ENCODE data around the gene COL8A2.

Gene COL8A2

DNA sequence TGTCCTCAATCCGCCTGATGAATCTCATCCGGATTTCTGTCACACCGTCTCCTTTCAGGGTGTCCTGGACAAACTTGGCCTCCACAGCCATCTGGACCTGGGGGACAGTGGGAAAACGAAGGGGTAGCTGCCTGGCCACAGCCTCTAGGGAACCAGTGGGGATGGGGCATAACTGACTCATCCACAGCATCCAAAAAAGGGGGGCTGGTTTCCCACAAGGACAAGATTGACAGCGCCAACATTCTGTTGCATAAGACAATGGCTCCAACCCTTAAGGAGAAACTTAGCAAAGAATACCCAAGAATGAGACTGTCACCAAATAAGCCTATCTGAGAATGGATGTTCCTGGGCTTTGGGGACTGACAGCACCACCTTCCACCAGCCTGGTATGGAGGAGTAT is 12.2 kb upstream of the COL8A2 start:
- DNase-seq (ENCODE audit: low read depth, low spot score), result no peak

DNA sequence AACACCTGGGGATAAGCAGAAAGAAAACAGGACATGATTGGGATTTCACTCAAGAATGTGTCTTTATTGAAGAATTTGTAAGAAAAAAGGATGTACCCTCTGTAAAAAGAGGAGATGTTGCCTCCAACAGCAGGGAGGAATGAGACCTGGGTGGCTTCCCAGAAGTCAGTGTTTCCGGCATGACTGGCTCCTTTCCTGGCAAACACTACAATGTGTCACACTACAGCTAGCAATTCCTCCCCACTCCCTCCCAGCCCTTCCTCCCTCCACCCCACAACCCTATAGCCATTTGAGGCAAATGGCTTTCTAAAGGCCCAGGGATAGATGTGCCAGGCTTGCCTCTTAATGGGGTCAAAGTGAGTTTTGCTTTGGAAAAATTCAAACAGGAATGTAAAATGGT is 11.5 kb upstream of the COL8A2 start:
- peak; percentile 91 for DNase-seq (ENCODE audit: low read depth, low spot score)

DNA sequence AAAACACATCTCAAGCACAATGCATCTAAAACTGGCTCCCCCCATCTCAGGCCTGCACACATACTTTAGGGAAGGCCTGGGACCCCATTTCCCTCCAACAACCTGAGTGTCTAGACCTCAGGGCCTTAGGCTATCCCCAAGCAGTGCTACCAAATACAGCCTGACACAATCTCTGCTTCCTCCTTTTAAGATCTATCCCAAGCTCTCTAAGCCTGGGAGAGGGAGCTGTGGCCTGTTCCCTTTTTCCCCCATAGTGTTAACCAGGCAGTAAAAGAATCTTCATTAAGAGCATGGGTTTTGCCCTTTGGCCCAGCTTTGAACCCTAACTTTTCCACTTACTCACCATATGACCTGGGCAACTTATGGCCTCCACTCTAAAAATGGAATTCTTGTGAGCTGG is 10.8 kb upstream of the COL8A2 start:
- no peak for DNase-seq (ENCODE audit: low read depth, low spot score)

DNA sequence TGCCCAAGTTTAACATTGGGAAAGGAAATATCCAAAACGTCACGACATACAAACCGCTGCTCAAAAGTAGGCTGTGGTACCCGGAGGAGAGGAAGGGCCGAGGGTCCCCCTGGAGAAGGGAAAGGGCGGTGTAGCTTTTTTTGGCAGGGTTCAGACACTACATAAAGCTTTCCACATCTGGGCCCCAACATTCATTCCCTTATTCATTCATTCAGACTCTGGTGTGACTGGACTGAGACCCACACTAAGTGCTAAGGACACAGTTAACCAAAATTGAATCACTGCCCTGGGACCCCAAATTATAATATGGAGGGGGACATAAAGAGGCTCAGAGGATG is 10.3 kb upstream of the COL8A2 start:
- DNase-seq (ENCODE audit: low read depth, low spot score), result no peak

DNA sequence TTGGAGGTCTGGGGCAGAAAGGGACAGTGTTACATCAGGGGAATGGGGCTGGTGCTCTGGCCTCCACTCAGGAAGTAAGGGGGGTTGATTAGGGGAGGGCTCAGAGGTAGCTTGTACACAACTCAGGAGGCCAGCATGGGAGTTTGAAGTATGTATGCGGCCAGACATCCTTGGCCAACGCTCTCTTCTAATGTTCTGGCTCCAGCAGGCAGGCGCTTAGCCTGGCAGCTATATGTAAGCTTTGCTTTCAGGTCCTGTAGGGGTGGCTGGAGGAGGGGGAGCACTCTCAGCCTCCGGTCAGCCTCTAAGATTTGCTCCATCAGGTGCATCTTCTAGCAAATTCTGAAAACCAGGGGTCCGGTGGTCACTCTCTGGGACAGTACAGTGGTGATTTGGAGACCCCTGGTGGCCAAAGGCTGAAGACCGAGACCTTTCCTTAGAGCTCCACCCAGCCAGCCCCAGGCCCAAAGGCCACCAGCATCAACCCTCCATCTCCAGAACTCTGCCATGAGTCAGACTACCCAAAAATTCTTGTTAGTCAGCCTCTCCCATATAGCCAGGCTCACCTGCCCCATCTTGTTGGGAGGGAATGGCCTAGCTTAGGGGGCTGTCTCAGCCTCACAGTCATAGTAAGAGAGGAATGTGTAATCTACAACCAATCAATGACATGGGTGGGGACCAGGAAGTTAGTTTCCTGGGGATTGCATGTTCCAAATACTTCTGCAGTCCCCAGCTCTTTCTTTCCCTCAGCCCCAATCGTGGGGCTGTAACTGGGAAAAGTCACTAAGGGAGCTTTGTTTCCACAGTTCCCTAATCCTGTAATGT is 9.7 kb upstream of the COL8A2 start:
- DNase-seq (ENCODE audit: low read depth, low spot score), result peak; percentile 79

DNA sequence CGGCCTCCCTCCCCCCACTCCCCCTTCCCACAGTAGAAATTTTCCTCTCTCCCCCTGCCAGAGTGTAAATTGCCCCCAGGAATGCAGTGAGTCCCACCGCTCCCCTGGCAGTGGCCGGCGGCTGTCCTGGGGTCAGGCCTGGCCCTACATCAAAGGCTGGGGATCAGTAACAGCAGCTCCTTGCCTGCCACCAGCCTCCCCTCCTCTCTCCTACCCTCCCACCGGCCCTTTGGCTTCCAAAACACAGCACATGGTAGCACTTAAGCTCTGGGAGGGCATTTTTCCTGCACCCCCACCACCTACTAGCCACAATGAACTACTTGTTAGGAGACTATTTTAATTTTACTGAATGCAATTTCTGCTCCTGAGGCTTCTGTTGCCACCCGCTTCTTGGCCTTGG is 9.0 kb upstream of the COL8A2 start:
- DNase-seq (ENCODE audit: low read depth, low spot score), result peak; percentile 56

DNA sequence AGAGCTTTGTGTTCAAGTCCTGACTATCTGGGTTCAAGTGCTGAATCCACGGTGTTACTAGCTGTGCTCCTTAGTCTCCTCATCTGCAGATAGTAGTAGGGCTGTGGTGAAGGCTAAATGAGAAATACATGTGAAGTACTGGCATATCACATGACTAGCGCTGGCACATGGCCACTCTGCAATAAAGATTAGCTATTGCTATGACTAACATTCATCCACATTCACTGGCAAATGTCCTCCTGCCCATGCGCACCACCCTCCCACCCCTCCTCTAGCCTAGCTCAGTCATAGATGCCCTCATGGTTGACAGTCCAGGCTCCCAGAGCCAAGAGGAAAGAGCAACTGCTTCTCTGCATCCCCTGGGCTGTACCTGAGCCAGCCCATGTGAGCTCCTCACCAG is 8.5 kb upstream of the COL8A2 start:
- DNase-seq (ENCODE audit: low read depth, low spot score), result peak; percentile 89

DNA sequence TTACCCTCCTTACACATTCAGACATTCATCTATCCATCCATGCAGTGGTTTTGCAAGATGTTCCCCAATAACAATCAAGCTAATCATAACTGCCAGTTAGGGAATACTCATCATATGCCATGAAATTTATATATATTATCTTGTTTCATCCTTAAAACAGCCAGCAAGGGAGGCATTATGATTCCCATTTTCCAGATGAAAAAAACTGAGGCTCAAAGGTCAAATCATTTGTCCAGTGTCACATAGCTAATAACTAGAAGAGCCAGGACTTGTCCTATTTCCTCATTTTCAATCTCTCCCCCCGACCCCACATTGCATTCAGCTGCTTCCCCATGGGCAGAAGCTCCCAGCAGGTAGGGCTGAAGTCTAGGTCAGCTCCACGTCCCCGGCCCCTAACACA is 7.0 kb upstream of the COL8A2 start:
- DNase-seq (ENCODE audit: low read depth, low spot score), result no peak

DNA sequence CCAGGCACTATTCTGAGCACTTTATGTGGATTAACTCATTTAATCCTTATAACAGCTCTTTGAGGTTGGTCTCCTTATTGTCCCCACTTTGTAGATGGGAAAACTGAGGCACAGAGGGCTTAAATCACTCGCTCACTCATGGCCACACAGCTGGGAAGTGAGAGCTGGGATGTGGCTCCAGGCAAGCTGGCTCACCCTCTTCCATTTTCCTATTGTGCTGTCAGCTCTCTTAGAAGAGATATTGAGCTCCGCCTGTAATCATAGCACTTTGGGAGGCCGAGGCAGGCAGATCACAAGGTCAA is 3.8 kb upstream of the COL8A2 start:
- DNase-seq (ENCODE audit: low read depth, low spot score), result no peak

DNA sequence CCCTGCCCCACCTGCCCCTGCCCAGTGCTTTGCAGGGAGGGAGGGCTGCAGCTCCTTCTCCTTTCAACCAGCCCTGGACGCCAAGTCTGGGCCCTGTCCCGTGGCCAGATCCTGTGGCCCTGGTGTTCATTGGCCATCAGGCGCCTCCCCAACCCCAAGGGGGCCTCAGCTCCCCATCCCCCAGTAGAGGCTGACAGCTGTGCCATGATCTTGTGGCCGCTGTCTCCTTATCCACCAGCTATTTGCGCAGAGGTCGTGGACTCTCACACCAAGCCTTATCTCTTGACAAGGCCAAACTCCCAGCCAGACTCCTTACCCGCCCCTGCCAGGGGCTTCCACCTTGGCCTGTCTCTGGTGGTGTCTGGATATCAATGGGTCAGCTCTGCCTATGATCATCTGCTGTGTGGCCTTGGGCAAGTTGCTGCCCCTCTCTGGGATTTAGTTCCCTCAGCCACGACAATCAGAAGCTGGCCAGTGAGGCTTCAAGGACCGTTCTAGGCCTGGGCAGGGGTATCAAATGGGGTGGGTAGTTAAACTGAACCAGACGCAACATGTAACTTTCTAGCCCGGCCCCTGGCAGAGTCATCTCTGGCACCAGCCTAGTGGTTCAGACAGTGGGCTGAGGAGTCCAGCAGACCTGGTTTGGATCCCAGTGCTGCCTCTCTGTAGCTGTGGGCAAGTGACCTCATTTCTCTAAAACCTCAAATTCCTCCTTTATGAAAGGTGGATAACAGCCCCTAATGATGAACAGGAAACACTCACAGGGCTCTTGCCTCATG is 3.3 kb upstream of the COL8A2 start:
- DNase-seq (ENCODE audit: low read depth, low spot score), result peak; percentile 89

DNA sequence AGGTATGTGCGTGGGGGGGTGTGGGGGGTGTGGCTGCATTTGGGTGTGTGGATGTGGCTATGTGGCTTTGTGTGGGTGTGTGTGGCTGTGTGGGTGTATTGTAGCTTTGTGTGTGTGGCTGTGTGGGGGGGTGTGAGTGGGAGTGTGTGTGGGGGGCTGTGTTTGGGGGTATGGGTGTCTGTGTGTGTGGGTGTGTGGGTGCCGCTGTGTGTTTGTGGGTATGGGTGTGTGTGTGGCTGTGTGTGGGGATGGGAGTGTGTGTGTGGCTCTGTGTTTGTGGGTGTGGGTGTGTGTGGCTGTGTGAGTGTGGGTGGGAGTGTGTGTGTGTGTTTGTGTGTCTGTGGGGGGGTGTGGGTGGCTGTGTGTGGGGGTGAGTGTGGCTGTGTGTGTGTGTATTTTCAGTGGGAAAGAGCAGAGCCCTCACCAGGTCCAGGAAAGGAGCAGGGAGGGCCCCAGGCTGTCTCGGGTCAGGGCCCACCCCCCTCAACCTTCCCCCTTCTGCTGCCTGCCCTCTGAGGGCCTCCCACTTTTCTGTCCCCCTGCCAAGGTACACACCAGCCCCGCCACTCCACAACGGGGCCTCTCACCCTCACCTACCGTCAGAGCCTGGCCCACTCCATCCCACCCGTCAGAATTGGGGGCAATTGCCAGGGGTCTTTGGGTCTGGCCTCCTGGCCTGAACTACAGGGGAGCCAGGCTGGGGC is 1.9 kb upstream of the COL8A2 start:
- no peak for DNase-seq (ENCODE audit: low read depth, low spot score)

DNA sequence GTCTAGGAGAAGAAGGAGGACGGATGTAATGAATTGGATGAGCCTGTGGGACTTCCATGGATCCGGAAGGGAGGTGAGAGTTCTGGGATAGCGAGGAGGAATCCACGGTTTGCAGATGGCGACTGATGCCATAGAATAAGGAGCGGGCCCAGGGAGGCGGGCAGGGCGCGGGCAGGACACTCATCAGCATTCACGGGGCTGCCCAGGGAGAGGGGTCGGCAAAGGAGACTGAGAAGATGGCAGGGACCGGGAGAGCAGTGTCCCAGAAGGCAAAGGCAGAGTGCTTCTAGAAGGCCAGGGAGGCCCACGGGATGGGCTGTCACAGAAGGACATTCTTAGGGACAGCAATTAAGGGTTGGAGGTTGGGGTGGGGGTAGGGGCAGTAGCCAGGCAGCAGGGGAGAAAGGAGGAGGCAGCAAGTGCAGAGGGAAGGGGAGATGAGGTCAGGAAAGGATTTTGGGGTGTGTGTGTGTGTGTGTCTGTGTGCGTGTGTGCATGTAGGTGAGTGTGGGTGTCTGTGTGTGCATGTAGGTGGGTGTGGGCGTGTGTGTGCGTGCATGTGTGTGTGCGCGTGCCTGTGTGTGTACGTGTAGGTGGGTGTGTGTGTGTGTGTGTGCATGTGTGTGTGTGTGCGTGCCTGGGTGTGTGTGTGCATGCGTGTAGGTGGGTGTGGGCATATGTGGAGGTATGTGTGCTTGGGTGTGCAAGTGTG is 1.1 kb upstream of the COL8A2 start:
- DNase-seq (ENCODE audit: low read depth, low spot score), result no peak

DNA sequence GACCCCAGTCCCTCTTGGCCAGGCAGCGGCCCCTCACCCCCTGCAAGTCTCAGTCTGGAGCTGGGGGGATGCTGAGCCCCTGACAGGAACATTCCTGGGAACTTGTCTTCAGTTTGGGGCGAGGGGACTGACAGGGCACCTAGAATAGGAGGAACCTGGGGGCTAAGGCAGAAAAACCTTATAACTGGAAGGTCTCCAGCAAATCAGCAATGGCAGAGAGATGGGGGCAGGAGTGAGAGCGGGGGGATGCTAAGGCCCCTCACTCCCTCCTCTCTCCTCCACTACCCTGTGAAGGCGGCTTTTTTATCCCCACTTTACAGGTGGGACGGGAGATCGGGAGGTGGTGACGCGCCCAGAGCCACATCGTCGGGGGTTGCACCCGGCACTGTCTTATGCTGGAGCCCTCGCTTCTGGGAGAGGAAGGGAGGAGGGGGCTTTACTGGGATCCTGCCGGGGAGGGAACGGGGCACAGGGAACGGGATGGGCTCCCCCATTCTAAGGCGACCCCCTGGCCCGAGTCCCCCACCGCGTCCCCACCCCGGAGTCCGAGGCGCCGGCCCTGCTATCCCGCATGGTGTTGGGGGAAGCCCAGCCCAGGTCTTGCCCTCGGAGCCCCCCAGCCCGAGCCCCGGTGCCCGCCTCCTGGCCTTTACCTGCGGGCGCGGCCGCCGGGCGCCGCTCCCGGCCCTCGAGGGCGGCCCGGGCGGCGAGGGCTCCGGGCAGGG is 456 bp downstream of the COL8A2 start:
- DNase-seq (ENCODE audit: low read depth, low spot score), result no peak

DNA sequence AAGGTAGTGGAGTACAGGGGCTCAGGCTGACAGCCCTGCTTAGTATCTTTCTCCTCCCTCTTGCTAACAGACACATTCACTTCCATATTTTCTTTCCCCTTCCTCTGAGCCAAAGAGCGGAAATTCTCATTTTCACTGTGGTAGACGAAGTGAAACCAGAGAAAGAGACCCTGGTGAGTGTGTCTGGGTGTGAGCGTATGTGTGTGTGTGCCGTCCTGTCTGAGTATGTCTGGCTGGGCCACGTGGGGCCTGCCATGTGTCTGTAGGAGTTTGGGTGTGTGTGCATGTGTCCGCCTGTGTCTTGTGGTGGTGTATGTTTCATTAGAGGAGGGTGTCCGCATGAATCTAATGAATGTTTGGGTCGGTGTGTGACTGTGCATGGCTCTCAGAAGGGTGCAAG is 1.7 kb downstream of the COL8A2 start:
- DNase-seq (ENCODE audit: low read depth, low spot score), result no peak

DNA sequence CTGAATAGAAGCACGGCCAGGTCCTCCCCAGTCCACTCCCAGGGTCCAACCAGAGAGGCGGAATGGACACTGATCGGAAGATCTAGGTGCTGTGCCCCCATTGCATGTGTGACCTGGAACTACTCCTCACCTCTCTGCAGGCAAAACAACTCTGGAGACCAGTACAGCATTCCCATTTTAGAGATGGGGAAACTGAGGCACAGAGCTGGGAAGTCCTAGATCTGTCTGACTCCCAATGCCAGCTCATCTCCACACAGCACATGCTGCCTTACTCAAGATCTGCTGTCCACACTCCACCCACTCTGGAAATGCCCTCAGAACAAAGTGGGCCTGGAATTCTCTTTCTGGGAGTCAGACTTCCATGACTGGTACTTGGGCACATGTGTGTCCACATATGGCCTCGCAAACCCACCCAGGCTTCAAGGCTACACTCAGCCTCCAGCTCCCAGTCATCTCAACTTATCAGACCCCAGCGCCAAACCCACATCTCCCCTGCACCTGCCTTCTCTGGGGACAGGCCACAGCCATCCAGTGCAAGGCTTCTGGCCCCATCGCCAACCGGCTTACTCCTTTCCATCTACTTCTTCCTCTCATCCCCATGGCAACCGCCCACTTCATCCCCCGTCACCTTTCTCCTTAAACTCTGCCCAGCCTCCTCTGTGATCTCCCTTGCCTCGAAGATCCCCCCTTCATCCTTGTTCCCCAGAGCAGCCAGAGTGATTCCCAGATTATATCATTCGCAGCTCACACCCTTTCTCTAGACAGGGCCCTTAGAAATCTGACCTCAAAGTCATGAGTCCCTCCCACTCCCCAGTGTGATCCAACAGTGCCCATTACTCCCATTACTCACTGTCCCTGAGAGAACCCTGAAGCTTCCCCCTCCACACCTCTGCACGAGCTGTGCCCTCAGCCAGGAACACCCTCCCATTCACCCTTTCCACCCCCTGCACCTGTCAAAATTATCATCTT is 2.7 kb downstream of the COL8A2 start:
- DNase-seq (ENCODE audit: low read depth, low spot score), result no peak

DNA sequence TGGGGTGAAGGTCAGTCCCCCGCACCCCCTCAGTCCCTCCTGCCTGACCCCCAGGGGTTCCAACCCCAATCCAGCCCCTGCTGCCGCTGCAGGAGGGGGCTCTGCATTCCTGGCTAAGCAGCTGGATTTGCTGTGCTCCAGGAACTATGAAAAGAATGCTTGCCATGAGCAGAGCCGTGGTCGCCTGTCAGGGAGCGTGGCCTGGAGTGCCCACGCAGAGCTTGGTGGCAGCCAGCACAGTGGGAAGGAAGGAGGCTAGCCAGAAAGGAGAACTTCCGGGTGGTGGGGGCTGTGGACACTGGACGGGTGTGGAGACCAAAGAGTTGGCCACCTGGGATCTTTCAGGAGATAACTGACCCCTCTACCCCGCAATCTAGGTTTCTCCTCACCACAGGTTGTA is 5.6 kb downstream of the COL8A2 start:
- peak; percentile 67 for DNase-seq (ENCODE audit: low read depth, low spot score)

DNA sequence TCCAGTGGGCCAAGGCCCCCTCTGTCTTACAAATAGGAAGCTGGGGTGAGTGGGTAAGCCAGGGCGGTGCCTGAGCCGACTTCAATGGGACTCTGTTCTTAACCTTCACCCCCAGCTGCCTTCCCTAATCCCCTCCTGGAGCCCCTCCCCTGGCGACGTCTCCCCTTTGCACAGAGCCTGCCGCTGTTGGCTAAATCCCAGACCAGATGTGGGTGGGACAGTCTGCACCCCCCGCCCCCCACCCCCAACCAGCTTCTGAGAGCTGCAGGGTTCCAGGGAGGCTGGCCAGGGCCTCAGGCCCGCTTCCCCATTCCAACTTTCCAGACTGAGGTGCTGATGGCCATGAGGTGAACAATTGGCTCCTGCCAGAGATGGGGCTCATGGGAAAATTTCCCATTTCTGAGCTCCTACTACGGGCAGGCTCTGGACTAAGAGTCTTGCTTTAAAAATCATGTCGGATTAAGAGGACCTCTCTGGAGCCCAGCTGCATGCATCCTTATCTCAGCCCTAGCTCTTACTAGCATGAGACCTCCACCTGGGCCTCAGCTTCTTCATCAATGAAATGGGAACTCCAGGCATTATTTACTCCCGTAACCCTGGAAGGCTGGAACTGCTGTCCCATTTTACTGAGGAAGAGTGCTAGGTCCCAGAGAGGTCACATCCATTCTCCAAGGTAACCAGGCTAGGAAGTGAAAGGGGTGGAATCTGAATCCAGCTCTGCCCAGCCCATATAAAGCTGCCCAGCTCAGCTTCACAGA is 6.4 kb downstream of the COL8A2 start:
- DNase-seq (ENCODE audit: low read depth, low spot score), result no peak

DNA sequence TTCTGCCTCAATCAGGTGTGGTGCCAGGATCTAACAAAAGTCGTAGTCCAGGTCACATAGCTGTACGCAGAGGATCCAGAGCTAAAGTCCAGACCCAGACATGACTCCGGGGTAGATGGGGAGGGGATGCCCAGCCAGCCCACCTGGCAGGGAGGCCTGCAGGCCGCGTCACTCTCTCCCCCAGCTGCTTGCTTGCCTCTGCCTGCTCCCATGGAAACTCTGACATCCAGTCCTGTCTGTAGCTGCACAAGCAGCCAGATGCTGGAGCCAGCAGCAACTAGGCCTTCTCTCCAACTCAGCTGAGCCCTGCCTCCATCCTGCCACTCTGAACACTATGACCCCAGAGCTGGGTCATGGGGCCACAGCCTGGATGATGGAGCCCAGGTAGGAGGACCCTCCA is 8.1 kb downstream of the COL8A2 start:
- no peak for DNase-seq (ENCODE audit: low read depth, low spot score)

DNA sequence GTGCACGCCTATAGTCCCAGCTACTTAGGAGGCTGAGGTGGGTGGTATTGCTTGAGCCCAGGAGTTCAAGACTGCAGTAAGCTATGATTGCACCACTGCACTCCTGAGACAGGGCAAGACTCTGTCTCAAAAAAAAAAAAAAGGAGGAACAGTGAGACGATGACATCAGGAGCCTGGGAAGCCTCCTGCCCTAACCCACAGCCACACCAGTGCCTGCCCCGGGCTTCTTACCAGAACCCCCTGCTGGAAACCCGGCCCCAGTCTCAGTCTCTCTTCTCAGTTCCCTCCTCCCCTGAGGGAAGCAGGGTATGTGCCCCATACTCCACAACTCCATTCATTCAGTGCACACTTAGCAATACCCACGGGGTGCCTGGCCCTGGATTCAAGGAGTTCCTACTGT is 9.1 kb downstream of the COL8A2 start:
- DNase-seq (ENCODE audit: low read depth, low spot score), result peak; percentile 60

All from astrocyte of the hippocampus (primary cell).